GM23248 (cell line): Measurements from ENCODE around the gene ALDH3B2. TPM values are rescaled to one million over a fixed set of nuclear protein-coding genes. Genes with fewer than 3 reads are reported as not detected.

Experiments used
- DNase-seq: peaks from one replicate; pipeline ENCODE4 v3.0.0-alpha.2; 2015
- H2AFZ ChIP-seq: fragments of 200-600 bp; sonication (generic); 2 replicates; pipeline ENCODE4 v1.6.1; 2016; ENCODE audit warnings: antibody characterized with exemption
- H3F3A ChIP-seq: fragments of 200-600 bp; sonication (generic); 2 replicates; pipeline ENCODE4 v1.6.1; 2016; ENCODE audit warnings: mild to moderate bottlenecking, antibody characterized with exemption, mixed run types; ENCODE audit not compliant: insufficient read depth
- H3K27ac ChIP-seq: fragments of 200-600 bp; sonication (generic); 2 replicates; pipeline ENCODE4 v1.5.1; 2016; ENCODE audit warnings: mild to moderate bottlenecking
- H3K27me3 ChIP-seq: fragments of 200-600 bp; sonication (generic); replicated peaks from 2 replicates; pipeline ENCODE4 v1.6.1; 2016; ENCODE audit warnings: mild to moderate bottlenecking; ENCODE audit not compliant: insufficient read depth
- H3K36me3 ChIP-seq: fragments of 200-600 bp; sonication (generic); 2 replicates; pipeline ENCODE4 v1.6.1; 2016; ENCODE audit warnings: low read depth, mild to moderate bottlenecking
- H3K4me1 ChIP-seq: fragments of 200-600 bp; sonication (generic); 2 replicates; pipeline ENCODE4 v1.6.1; 2016; ENCODE audit warnings: mild to moderate bottlenecking; ENCODE audit not compliant: insufficient read depth
- H3K4me2 ChIP-seq: fragments of 200-600 bp; sonication (generic); one replicate; pipeline ENCODE4 v1.6.1; 2016; ENCODE audit warnings: mild to moderate bottlenecking; ENCODE audit not compliant: unreplicated experiment
- H3K4me3 ChIP-seq: fragments of 200-600 bp; sonication (generic); 2 replicates; pipeline ENCODE4 v1.5.1; 2016; ENCODE audit warnings: mild to moderate bottlenecking
- H3K79me2 ChIP-seq: fragments of 200-600 bp; sonication (generic); 2 replicates; pipeline ENCODE4 v1.6.1; 2016; ENCODE audit warnings: mild to moderate bottlenecking; ENCODE audit not compliant: insufficient read depth
- H3K9ac ChIP-seq: fragments of 200-600 bp; sonication (generic); 2 replicates; pipeline ENCODE4 v1.6.1; 2016; ENCODE audit warnings: mild to moderate bottlenecking
- H3K9me2 ChIP-seq: fragments of 200-600 bp; sonication (generic); 2 replicates; pipeline ENCODE4 v1.6.1; 2016; ENCODE audit warnings: mixed run types, mild to moderate bottlenecking, moderate library complexity; ENCODE audit not compliant: insufficient read depth
- H3K9me3 ChIP-seq: fragments of 200-600 bp; sonication (generic); one replicate; pipeline ENCODE4 v1.6.1; 2017; ENCODE audit warnings: low read depth
- H4K20me1 ChIP-seq: fragments of 200-600 bp; sonication (generic); 2 replicates; pipeline ENCODE4 v1.6.0; 2016; ENCODE audit not compliant: insufficient read depth
- EZH2 ChIP-seq: fragments of 200-600 bp; sonication (generic); IDR thresholded peaks from 2 replicates; pipeline ENCODE4 v1.6.1; 2018; ENCODE audit warnings: antibody characterized with exemption, mild to moderate bottlenecking; ENCODE audit not compliant: insufficient read depth, poor library complexity, severe bottlenecking
- EZH2phosphoT487 ChIP-seq: fragments of 200-600 bp; sonication (generic); IDR thresholded peaks from 2 replicates; pipeline ENCODE4 v1.6.1; 2018; ENCODE audit warnings: antibody characterized with exemption, moderate library complexity, mild to moderate bottlenecking, low read depth; ENCODE audit not compliant: insufficient read depth
- WGBS, 2 experiments: methylation state at CpG; one replicate each; pipeline ENCODE4 v1.1.6; 2015 to 2017; ENCODE audit warnings: low lambda C conversion rate in 2 of 2, low coverage in 1 of 2; ENCODE audit errors: missing lambda C conversion rate in 2 of 2; 5-methylcytosine and 5-hydroxymethylcytosine counted together
- in situ Hi-C: fragments of 300-500 bp; cut with MboI; formaldehyde crosslinking; loops from 2 replicates; pipeline ENCODE4 v1.15.0; 2020
- polyA plus RNA-seq: library from polyadenylated mRNA; unstranded; fragments of >200 nt; fragmentation: Nextera tagmentation; extraction: Ambion mirVana; gene quantifications from 2 replicates; pipeline ENCODE4 v1.2.1, GENCODE V29; 2016
- total RNA-seq: library from RNA; depleted of rRNA; stranded (reverse); fragments of >200 nt; shearing (Covaris generic); gene quantifications from 2 replicates; pipeline ENCODE4 v1.2.3, GENCODE V29; 2014

The ALDH3B2 gene
- total and polyA plus RNA-seq, 2 experiments from 2014 or later, result not detected

DNA sequence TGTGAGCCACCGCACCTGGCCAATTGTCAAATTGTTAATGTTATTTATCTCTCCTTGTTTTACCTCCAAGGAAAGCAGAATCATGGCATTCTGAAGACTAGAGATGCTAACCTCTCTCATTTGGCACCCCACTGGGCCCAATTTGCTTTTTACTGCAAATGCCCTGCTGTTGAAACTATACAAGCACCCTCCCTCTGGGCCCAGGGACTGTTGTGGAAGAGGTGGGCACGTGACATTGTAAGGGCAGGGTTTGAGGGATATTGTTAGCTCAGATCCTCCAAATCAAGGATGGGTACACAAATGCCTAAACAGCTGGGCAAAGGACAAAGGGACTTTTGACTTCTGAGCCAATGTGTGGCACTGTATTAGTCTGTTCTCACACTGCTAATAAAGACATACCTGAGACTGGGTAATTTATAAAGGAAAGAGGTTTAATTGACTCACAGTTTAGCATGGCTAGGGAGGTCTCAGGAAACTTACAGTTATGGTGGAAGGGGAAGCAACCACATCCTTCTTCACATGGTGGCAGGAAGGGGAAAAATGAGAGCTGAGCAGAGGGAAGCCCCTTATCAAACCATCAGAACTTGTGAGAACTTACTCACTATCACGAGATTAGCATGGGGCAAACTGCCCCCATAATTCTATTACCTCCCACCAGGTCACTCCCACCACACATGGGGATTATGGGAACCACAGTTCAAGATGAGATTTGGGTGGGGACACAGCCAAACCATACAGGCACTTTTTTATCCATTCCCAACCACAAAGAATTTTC, 6.5 kb upstream of the ALDH3B2 start:
- no peak overlapping the region for H3K9ac ChIP-seq
- peaks cover 37% of the 10 kb centered on the region for H3K27me3 ChIP-seq
- no peaks in the 10 kb centered on the region for H3K36me3 ChIP-seq
- no peaks in the 10 kb centered on the region for H3F3A ChIP-seq
- in situ Hi-C loops, result no loop called here
- no peak overlapping the region for H3K4me2 ChIP-seq
- no peaks in the 10 kb centered on the region for H3K9me2 ChIP-seq
- DNase-seq, result no peak
- H3K9me3 ChIP-seq, result no peaks in the 10 kb centered on the region
- TF ChIP-seq EZH2phosphoT487 (no peak), EZH2 (no peak)
- no peak overlapping the region for H3K4me3 ChIP-seq
- H3K27ac ChIP-seq, result no peak overlapping the region
- no peaks in the 10 kb centered on the region for H3K79me2 ChIP-seq
- no peak overlapping the region for H2AFZ ChIP-seq
- H3K4me1 ChIP-seq, result no peaks in the 10 kb centered on the region
- WGBS, 2 experiments, result 34 to 40% methylated on average over 3 of the region's 3 CpGs
- no peaks in the 10 kb centered on the region for H4K20me1 ChIP-seq

DNA sequence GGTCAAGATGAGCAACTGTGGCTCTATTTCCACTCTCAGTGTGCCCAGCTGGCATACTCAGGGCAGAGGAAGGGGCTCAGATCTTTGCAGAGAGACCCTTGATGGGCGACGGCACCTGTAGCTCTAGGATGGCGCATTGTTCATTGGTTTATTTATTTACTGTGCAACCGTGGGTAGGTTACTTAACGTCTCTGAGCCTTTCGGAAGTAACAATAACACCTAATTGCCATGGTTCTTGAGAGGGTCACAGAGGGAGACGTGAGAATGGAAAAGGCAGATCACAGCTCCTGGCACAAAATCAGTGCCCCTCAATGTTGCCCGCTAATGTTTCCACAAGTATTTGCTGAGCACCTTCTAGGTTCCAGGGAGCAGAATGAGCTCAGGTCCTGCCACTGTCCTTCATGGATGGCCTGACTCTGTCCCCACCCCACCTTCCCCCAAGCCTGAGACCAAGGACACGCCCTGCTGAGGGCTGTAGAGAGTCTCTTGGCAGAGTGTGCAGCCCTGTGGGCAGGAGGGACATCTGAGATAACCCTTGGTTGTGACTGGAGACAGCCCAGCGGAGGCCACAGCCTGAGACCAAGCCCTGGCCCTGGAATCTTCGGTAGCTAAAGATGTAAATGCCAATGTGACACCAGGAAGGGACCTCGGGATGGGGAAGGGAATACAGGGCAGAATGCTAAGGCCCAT, 780 bp upstream of the ALDH3B2 start:
- Histone ChIP-seq H3K9me3 (no peaks in the 10 kb centered on the region), H3K9me2 (no peaks in the 10 kb centered on the region), H3K27ac (no peak overlapping the region), H3K27me3 (peaks cover 24% of the 10 kb centered on the region), H2AFZ (no peak overlapping the region), H3K9ac (no peak overlapping the region), H4K20me1 (no peaks in the 10 kb centered on the region), H3K79me2 (no peaks in the 10 kb centered on the region), H3K4me3 (no peak overlapping the region), H3F3A (no peaks in the 10 kb centered on the region), H3K36me3 (no peaks in the 10 kb centered on the region), H3K4me1 (no peaks in the 10 kb centered on the region), H3K4me2 (no peak overlapping the region)
- in situ Hi-C loops, result no loop called here
- TF ChIP-seq EZH2phosphoT487 (no peak), EZH2 (no peak)
- 67 to 68% methylated on average over 12 of the region's 12 CpGs for WGBS, 2 experiments
- no peak for DNase-seq

DNA sequence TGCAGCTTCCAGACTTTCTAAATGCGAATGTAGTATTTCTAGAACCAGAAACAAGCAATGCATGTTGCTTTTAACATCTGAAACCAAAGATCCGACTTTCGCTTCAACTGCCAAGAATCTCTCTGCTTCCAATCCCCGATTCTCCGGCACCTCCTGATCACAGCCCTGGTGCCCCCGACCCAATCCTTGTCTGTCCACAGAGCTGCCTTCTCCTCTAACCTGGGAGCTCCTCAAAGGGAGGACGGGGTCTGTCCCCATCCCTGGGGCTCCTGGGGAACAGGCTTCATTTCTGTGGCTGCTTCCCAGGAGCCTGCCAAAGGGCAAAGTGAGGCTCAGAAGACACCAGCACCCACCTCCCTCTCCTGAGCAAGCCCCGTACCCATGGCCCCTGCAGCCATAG, 521 bp downstream of the ALDH3B2 start:
- no peak overlapping the region for H2AFZ ChIP-seq
- H3K9me3 ChIP-seq, result no peaks in the 10 kb centered on the region
- TF ChIP-seq EZH2phosphoT487 (no peak), EZH2 (no peak)
- no peak overlapping the region for H3K4me2 ChIP-seq
- H3K4me1 ChIP-seq, result no peaks in the 10 kb centered on the region
- no peaks in the 10 kb centered on the region for H3K36me3 ChIP-seq
- no peaks in the 10 kb centered on the region for H4K20me1 ChIP-seq
- no peaks in the 10 kb centered on the region for H3F3A ChIP-seq
- no peak overlapping the region for H3K9ac ChIP-seq
- H3K79me2 ChIP-seq, result no peaks in the 10 kb centered on the region
- 18 to 25% methylated on average over 8 of the region's 8 CpGs for WGBS, 2 experiments
- H3K27me3 ChIP-seq, result peaks cover 19% of the 10 kb centered on the region
- no peak for DNase-seq
- no peaks in the 10 kb centered on the region for H3K9me2 ChIP-seq
- no peak overlapping the region for H3K4me3 ChIP-seq
- in situ Hi-C loops, result no loop called here
- no peak overlapping the region for H3K27ac ChIP-seq

DNA sequence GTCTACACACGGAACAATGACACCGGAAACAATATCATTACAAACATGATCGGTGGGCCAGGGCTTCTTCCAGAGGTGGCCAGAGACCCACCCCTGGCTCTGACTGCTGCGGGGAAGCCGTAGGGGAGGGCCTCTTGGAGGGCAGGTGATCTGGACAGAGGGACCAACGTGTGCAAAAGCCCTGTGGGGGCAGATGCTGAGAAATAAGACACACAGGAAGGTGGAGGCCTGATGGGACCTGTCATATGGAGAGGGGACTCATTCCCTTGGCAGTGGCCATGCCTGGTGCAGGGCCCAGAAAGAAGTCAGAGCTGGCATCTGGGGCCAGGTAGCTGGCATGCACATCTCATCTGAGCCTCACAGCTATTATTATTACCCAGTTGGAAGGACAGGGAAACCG, 1.1 kb downstream of the ALDH3B2 start:
- no peak overlapping the region for H3K27ac ChIP-seq
- no peaks in the 10 kb centered on the region for H3K79me2 ChIP-seq
- no peaks in the 10 kb centered on the region for H3F3A ChIP-seq
- in situ Hi-C loops, result no loop called here
- no peak overlapping the region for H3K9ac ChIP-seq
- H3K4me1 ChIP-seq, result no peaks in the 10 kb centered on the region
- peaks cover 19% of the 10 kb centered on the region for H3K27me3 ChIP-seq
- no peak overlapping the region for H2AFZ ChIP-seq
- H3K36me3 ChIP-seq, result no peaks in the 10 kb centered on the region
- 63 to 68% methylated on average over 7 of the region's 7 CpGs for WGBS, 2 experiments
- no peaks in the 10 kb centered on the region for H3K9me3 ChIP-seq
- DNase-seq, result no peak
- no peaks in the 10 kb centered on the region for H3K9me2 ChIP-seq
- TF ChIP-seq EZH2, result no peak
- TF ChIP-seq EZH2phosphoT487, result no peak
- no peak overlapping the region for H3K4me2 ChIP-seq
- no peaks in the 10 kb centered on the region for H4K20me1 ChIP-seq
- no peak overlapping the region for H3K4me3 ChIP-seq
